DOHH2 (cell line): ENCODE results near the gene RUNX2.

Source experiments
- CTCF ChIP-seq: fragments of 200-600 bp; sonication (generic); IDR thresholded peaks from one replicate; pipeline ENCODE4 v1.5.1; 2014; ENCODE audit warnings: antibody characterized with exemption, mild to moderate bottlenecking, low read depth, low read length; ENCODE audit not compliant: poor library complexity, severe bottlenecking
- EZH2phosphoT487 ChIP-seq: fragments of 200-600 bp; sonication (generic); IDR thresholded peaks from 2 replicates; pipeline ENCODE4 v1.6.1; 2017; ENCODE audit warnings: borderline replicate concordance, mild to moderate bottlenecking, antibody characterized with exemption, low read length, moderate library complexity, mixed read lengths

DNA sequence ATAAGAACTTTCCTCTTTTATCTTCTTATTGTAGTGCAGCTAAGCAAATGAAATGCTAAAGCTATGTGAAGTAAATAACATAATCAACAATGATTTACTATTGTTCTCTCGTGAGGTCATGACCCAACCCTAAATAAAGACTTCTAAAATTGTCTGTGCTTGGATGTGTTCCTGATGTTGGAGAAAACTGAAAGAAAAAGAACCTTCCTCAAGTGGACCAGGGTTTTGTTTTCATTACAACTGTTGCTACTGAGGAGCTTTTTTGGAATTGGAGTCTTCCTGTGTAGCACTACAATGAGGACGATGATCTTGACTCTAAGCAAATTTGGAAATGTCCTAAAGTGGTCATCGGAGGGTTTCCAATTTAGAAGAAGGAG is 109.3 kb downstream of the RUNX2 start:
- no peak for TF ChIP-seq CTCF
- TF ChIP-seq EZH2phosphoT487: no peak
